Endometrial microvascular endothelial cells (primary cell): ENCODE results near the gene CLN5. TPM values are rescaled to one million over a fixed set of nuclear protein-coding genes. Genes with fewer than 3 reads are reported as not detected.
"Not testable (repeated sequence)": the region's sequence is repeated elsewhere in the genome, so short reads cannot be mapped to it uniquely, and the experiment has no call there.

ENCODE experiments used
- in situ Hi-C: cut with HindIII; loops from 2 replicates; pipeline ENCODE4 v1.10.0; 2017; ENCODE audit warnings: low sequenced_read_pairs, low pct_unique_long_range_greater_than_20kb; ENCODE audit errors: inconsistent ontology term
- total RNA-seq: library from RNA; depleted of rRNA; stranded (reverse); fragments of >200 nt; gene quantifications from one replicate; pipeline ENCODE4 v1.2.3, GENCODE V29; 2015; ENCODE audit errors: inconsistent ontology term

CLN5 gene
- 23.4 TPM for total RNA-seq

- in situ Hi-C loops = no loop called here
Observed at GRCh38 chr13:76991796-76992547, at the start of gene CLN5. CLN5 (plus strand) TSS chr13:76992081; CDS start chr13:76992099, 18 bp downstream.

GRCh38 chr13:76942363-76942762 is 49.5 kb upstream of the CLN5 start:
- in situ Hi-C loops = no loop called here

- in situ Hi-C loops = no loop called here
Observed at GRCh38 chr13:76943646-76944045, 48.2 kb upstream of the CLN5 start.

- in situ Hi-C loops = no loop called here
Observed at GRCh38 chr13:76944456-76944855, 47.4 kb upstream of the CLN5 start.

- in situ Hi-C loops = no loop called here
Observed at GRCh38 chr13:76948149-76948548, 43.7 kb upstream of the CLN5 start, which contains the start of gene ACOD1. ACOD1 (plus strand) TSS chr13:76948511; CDS start chr13:76948559, 48 bp downstream.

GRCh38 chr13:76950101-76950500 is 41.8 kb upstream of the CLN5 start:
- in situ Hi-C loops = no loop called here

GRCh38 chr13:76953968-76954367 is 37.9 kb upstream of the CLN5 start:
- in situ Hi-C loops = no loop called here

- in situ Hi-C loops = no loop called here
Observed at GRCh38 chr13:76954538-76954937, 37.3 kb upstream of the CLN5 start.

GRCh38 chr13:76955193-76955592 is 36.7 kb upstream of the CLN5 start:
- in situ Hi-C loops = no loop called here

- in situ Hi-C loops = no loop called here
Observed at GRCh38 chr13:76955661-76956060, 36.2 kb upstream of the CLN5 start.

GRCh38 chr13:76958841-76959432 is 32.9 kb upstream of the CLN5 start:
- in situ Hi-C loops = no loop called here

GRCh38 chr13:76959734-76960133 is 32.1 kb upstream of the CLN5 start:
- in situ Hi-C loops = not testable (repeated sequence)

GRCh38 chr13:76965759-76966421 is 26.0 kb upstream of the CLN5 start:
- in situ Hi-C loops = no loop called here

GRCh38 chr13:76967031-76967430 is 24.9 kb upstream of the CLN5 start:
- in situ Hi-C loops = no loop called here

GRCh38 chr13:76968041-76968440 is 23.8 kb upstream of the CLN5 start:
- in situ Hi-C loops = no loop called here

- in situ Hi-C loops = no loop called here
Observed at GRCh38 chr13:76969488-76970365, 22.2 kb upstream of the CLN5 start.

- in situ Hi-C loops = no loop called here
Observed at GRCh38 chr13:76971215-76971614, 20.7 kb upstream of the CLN5 start.

GRCh38 chr13:76971851-76972829 is 19.7 kb upstream of the CLN5 start:
- in situ Hi-C loops = no loop called here
